GM21360 (cell line): ENCODE data around the gene TBC1D14.

Experiments used
- ATAC-seq: cut with Tn5 transposase; IDR thresholded peaks from one replicate; pipeline ENCODE4 v1.9.1; 2021; ENCODE audit warnings: mild to moderate bottlenecking, moderate library complexity; ENCODE audit not compliant: unreplicated experiment

The TBC1D14 gene, protein sequence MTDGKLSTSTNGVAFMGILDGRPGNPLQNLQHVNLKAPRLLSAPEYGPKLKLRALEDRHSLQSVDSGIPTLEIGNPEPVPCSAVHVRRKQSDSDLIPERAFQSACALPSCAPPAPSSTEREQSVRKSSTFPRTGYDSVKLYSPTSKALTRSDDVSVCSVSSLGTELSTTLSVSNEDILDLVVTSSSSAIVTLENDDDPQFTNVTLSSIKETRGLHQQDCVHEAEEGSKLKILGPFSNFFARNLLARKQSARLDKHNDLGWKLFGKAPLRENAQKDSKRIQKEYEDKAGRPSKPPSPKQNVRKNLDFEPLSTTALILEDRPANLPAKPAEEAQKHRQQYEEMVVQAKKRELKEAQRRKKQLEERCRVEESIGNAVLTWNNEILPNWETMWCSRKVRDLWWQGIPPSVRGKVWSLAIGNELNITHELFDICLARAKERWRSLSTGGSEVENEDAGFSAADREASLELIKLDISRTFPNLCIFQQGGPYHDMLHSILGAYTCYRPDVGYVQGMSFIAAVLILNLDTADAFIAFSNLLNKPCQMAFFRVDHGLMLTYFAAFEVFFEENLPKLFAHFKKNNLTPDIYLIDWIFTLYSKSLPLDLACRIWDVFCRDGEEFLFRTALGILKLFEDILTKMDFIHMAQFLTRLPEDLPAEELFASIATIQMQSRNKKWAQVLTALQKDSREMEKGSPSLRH

DNA sequence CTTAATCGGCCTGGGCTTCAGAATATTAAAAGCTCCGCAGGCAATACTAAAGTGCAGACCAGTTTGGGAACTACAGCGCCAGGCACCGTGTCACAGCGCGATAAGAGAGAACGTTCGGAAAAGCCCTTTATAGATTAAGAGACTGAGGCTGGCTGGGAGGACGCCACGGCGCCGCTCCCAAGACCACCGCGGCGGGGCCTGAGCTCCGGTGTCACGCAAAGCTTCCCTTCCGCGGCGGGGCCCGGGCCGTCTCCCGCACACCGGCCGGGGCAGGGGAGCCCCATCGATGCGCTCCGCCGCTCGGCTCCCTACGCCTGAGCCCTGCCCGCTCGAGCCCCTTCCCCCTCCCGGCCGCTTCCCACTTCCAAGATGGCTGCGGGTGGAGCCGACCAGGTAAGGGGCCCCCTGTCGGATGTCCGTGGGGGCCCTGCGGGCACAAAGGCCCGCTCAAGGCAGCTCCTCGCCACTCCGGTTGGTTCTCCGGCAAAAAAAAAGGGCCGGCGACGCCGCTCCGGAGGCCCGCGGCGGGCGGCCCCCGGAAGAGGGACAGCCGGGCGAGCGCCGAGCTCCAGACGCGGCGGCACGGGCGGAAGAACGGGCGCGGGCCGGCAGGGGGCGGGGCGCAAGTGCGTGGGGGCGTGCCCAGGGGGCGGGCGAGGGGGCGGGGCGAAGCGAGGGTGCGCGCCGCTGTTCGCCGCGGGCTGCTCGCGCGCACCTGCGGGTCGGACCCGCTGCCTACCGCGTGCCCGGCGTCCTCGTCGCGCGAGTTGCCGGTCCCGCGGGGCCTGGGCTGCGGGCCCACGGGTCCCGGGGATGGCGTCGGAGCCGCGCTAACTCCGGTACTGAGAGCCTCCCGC, at the start of gene TBC1D14:
Gene TBC1D14 (plus strand): TSS at position 714 of the 857 bp plus-strand sequence. CDS start 13,564 bp downstream, outside the sequence.
- ATAC-seq: peak; percentile 82

DNA sequence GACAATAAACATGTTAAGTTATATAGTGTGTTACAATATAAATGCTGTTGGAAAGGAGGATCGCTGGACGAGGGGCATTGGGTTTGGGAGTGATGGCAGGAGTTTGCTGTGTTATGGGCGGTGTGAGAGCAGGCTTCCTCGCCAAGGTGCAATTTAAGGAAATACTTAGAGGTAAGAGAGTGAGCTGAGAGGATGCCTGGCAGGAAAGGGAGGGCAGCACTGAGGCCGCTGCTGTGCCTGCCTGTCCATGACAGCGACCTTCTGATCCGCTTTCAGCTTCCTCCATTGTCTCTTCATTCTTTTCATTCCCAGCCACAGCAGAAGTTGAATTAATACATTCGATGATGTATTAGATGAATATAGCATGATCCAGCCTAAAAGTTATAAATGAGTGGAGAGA, 41.2 kb upstream of the TBC1D14 start:
- ATAC-seq: no peak

DNA sequence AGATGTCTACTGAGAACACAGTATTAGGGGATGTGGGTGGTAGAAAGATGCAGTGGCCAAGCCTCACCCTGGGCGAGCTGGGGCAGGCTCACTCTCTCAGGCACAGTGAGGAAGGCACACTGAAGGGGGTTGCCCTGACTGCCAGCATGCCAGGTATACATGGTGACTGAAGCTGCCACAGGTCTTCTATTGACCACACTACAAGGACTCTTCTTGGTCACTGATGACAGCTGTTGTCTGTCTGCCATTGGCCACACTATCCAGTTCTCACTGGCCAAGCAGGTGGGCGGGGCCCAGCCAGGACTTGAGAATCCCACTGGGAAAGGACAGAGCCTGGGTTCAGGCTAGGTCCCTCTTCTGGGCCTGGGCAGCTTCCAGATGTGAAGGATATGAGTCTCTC, 39.7 kb upstream of the TBC1D14 start:
- no peak for ATAC-seq

DNA sequence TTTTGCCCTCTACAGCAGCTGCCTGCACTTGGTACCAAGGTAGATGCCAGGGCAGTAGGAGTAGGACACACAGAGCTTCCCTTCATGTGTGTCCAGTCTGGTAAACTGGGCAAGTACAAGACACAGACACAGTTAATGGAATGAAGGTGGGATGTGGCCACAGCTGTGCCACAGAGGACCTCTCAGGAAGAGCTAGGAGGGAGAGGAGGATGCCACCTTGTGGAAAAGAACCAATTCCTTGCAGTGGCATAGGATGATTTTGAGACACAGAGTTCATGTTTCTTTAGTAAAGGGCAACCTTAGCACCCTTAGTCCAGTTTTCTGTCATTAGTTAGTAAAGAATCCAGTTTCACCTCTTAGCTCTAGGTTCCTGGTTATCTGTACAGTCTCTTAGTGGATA, 36.3 kb upstream of the TBC1D14 start:
- no peak for ATAC-seq

DNA sequence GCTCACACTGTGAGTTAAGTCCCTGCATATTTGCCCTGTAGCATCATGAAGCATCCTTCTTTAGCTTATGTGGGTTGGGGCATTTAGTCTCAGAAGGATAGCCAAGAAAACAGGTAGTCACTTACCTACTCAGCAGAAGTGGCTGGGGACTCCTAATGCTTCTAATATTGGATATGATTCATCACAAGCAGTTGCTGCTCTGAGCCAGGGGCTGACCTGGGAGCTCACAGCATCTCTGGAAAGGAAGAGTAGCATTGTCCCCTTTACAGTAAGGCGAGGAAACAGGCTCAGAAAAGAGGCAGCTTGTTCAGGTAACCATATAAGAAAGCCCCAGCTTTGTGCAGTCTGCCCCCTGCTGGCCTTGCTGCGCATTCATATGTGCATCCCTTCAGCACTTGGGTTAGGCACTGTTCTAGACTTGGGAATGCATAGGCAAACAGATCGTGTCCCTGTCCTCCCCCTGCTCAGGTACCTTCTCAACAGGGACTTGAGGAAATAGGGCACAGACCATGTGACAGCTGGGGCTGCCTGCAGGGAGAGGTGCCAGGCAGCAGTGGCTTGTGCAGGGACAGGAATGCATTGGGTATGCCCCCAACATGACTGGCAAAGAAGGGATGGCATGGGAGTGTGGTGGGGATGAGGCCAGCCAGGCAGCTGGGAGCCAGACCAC, 35.7 kb upstream of the TBC1D14 start:
- ATAC-seq: peak; percentile 59

DNA sequence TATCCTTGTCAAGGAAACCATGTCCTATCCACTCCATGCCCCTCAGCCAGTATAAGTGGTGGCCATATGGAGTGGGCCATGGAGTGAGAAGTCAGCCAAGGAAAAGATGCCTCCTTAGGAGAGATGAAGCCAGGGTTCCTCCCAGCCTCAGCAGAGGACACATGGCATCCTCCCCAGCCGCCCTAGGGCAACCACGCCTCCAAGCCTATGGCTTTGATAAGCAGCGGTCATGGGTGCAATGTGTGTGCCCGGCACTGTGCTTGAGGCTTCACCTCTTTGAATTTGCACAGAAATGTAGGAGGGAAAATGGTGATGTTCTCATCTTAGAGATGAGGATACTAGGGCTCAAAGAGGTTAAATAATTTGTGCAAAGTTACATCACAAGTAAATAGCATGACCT, 34.6 kb upstream of the TBC1D14 start:
- no peak for ATAC-seq

DNA sequence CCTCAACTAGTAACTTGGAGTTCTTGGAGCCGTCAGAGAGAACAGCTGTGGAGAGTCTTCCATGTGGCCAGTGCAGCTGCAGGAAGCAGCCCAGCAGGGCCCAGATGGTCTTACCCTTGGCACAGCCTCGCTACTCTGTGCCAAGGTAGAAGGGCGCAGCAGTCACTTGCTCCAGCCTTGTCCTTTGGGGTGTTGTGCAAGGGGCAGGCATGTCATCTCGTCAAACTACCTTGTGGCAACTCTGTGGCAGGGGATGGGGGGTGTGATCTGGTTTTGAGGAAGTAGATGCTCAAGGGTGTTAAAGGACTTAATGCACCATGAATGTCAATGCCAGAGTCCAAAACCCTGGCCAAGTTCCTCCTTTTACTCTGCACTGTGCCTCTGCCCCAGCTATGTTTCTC, 34.2 kb upstream of the TBC1D14 start:
- no peak for ATAC-seq

DNA sequence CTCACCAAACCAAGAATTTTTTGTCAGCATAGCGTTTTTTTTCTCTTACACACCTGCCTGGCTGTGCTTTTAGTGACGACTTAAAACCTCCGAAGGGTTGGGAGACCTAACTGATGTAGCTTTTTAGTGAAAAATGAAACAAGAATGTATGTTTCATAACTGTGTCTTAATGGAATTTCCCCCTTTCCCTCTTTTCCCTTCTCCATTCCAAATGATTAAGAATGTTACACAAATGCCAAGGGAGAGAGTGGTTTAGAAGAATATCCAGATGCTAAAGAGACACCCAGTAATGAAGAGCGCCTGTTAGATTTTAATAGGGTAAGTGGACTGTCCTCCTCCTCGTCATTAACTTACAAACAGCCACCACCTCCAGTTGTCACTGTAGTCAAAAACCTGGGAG, 33.2 kb upstream of the TBC1D14 start:
- no peak for ATAC-seq

DNA sequence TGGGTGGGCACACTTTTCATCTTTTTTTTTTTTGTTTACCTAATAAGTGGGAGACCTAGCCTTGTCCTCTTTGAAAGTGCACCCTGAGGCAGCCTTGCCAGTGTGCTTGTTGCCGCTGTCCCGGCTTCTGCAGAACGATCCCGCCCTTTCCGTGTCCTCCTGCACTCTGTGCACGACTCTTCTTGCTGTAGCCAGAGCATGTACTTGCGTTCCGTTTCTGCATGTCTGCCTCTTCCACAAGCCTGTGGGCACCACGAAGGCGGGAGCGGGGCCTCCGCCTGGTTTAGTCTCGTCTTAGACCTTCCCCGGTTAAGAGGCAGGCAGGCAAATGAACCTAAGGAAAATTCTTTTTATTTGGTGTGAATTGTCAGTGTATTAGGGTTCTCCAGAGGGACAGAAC, 32.6 kb upstream of the TBC1D14 start:
- no peak for ATAC-seq

DNA sequence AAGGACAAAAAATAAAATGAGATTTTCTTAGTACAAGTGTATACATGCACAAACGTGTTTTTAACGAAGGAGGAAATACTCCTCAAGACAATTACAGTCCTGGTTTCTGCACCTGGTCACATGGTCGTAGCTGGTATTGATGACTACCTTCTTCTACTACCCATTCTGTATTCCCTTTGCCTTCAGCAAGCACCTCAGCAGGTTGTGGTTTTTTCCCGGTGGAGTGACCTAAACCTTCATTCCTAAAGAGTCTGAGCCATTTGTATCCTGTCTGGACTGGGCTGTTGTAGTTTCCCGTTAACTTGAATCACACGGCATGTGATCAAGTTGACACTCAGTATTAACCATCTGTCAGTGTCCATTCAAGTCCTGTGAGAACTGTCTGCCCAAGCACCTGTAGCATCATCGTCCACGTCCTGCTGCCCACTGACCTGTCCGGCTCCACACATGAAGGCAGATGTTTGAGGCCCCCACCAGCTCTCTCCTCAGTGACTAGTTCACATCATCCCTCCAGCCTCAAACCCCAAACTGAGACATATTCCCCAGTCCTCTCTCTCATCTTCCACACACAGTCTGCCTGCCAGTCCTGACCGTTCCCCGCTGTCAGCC, 31.1 kb upstream of the TBC1D14 start:
- no peak for ATAC-seq

DNA sequence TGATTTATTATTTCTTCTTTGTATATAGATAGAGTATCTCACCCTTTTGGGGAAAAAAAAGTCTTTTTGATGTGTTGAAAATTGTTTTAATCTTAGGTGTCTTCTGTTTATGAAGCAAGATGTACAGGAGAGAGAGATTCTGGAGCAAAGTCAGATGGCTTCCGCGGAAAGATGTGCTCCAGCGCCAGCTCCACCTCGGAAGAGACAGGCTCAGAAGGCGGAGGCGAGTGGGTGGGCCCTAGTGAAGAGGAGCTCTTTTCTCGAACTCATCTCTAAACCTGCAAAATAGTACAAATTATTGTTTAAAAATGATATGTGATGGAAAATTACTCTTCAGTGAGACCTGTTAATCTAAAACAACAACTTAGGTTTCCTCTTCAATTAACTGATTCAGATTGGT, 28.9 kb upstream of the TBC1D14 start:
- ATAC-seq: no peak

DNA sequence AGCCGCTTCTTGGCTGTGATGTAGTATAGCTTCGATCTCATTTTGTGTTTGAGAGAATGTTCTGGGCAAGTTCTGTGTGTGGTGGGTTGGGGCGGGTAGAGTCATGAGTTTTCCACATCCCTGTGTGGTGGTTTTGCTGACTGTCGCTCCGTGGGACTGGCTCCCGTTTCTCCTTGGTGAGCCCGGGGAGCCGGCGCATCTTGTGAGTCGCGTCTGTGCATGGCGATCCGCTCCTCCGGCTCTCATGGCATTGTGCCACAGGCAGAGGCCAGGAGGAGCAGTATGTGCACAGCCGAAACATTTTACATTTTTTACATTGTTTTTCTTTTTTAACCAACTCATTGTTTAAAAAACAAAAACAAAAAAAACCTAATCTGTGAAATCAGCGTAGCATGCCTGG, 27.7 kb upstream of the TBC1D14 start:
- no peak for ATAC-seq

DNA sequence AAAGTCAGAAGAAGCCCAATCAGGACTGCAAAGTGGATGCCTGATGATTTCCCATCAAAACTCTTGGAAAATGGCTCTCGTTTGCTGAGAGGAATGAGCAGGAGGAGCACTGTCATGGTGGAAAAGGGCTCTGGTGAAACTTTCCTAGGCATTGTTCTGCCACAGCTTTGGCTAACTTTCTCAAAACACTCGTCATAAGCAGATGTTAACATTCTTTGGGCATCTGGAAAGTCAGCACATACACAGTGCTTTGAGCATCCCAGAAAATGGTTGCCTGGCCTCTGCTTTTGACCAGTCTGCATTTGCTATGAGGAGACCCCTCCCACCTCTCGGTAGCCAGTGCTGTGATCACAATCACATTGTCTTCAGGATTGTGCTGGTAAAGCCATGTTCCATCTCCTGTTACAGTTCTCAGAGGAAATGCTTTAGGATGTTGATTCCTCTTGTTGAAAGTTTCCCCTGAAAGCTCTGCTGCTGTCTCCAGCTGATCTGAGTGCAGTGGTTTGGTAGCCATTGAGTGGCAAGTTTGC, 25.2 kb upstream of the TBC1D14 start:
- ATAC-seq: no peak

DNA sequence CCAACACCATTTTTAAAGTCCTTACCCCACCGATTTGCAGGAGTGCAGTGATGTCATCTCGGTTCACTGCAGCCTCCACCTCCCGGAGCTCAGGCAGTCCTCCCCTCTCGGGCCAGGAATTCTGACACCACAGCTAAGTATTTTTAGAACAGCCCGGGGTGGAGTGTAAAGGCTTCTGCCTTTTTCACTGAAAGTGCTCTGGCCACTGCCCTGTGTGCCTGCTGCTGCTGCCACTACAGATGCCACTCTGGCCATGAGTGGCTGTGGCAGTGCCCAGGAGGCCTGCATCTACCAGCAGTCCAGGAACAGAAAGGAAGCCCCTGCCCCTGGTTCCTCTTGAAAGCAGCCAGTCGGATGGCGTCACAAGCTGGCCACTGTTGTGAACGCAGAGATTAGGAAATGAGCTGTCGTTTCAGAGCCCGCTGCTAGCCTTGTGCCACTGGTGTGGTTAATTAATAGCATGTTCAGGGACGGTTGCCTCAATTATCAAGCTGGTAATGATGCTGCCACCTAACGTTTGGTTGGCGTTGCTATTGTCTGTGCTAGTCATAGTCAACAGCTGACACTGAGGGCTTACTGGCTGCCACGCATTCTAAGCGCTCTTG, 23.6 kb upstream of the TBC1D14 start:
- ATAC-seq: no peak

DNA sequence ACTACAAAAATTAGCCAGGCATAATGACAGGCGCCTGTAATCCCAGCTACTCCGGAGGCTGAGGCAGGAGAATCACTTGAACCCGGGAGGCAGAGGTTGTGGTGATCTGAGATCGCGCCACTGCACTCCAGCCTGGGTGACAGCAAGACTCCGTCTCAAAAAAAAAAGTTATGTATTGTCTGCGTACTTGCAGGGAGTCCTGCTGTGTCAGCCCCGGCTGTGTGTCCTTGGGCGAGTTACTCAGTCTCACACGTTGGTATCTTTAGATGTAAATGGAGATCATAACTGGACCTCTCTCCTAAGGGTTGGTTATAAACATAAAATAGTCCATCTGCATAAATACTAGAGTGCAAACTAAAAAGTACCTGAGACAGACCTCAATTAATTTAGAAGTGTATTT, 22.7 kb upstream of the TBC1D14 start:
- ATAC-seq: no peak

DNA sequence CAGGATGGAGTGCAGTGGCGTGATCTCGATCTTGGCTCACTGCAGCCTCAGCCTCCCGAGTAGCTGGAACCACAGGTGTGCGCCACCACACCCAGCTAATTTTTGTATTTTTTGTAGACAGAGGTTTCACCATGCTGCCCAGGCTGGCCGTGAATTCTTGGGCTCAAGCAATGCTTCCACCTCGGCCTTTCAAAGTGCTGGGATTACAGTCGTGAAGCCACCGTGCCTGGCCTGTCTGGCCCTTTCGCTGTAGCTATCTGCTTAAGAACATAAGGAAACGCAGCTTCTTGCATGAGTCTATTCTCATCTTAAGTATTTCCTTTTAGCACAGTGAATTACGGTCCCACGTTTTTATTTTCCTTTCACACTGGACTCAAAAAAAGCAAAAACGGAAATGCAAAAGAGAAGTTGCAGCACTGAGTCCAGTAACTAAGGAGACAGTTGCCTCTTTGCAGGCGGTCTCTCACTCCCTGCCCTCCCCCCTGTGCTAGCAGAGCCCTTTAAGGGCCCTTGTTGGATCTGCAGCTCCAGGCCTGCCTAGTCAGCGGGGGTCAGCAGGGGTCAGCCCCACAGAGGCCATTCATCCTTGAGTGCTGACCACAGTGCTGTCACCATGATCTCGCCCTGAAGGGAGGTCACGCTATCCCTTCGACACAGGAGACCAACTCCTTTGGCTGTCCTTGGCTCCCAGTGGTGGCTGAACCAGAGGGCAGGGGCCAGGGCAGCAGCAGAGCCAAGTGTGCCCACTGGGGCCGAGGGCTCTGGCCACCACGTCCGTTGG, 21.8 kb upstream of the TBC1D14 start:
- ATAC-seq: no peak

DNA sequence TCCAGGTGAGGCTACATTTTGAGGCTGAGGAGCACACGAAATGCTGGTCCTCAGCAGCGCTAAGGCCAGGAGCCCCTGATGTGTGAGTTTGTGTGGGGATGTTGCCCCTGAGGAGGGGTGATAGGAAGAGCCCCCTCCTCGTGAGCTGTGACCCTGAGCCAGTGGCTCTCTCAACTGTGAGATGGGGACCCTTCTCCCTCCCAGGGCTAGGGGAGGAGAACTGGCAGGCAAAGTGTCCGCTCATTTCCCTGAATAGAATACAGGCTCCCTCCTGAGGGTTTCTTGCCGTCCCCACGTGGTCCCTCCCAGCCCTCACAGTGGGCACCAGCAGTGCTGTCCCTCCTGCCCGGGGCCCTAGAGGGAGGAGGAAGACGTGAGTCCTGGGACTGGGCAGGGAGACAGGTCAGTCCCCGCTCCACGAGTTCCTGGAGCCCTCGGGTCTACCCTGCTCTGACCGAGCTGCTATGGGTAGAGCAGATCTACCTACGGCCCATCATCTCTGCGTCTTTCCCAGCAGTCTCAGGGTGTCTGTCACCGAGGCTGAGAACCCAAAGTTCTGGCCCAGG, 21.0 kb upstream of the TBC1D14 start:
- ATAC-seq: no peak

DNA sequence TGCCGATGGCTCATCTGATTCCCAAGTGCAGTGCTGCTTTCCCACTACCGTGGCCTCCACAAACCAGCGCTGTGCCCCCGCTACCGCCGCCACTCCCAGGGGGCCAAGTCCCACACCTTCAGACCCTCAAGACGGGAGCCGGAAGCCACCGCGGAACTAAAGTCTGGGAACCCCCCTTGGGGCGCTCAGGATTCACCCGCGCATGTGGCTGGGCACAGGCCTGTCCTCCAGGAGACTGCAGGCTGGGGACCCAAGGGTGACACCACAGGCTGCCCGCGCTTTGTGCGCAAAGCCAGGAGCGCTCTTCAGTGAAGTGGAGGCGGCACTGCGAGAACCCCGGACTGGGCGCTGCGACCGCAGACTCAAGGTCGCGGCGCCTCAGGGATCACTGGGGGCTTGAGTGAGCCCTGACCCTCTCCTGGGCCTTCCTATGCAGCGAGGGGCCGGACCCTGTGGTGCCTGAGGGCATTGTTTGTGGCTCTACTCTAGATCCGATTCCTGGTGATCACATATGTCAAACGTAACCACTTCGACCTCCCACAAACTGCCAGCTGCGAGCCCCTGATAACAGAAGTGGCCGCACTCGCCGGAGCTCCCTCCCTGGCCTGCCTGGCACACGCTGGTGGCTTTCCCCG, 20.4 kb upstream of the TBC1D14 start:
- no peak for ATAC-seq
